Breast epithelium (tissue), 3 donors: ENCODE measurements around the gene PRSS36.

ENCODE experiments used
- CTCF ChIP-seq, 3 donors: fragments of 450-650 bp; IDR thresholded peaks; one replicate each; pipeline ENCODE4 v1.5.1; 2016 to 2017; ENCODE audit warnings: antibody characterized with exemption in 3 of 3, mild to moderate bottlenecking in 3 of 3, moderate library complexity in 3 of 3
- POLR2A ChIP-seq: fragments of 450-650 bp; IDR thresholded peaks from one replicate; pipeline ENCODE4 v1.6.1; 2016; ENCODE audit warnings: antibody characterized with exemption, mild to moderate bottlenecking, moderate library complexity

- TF ChIP-seq POLR2A (no peak), CTCF (IDR thresholded peaks at IDR 0.05) (no peak)
These were observed 45.0 kb upstream of the PRSS36 start for GRCh38 chr16:31194898-31195297.
